ENCODE results near the gene GOLGB1.

GOLGB1 gene

DNA sequence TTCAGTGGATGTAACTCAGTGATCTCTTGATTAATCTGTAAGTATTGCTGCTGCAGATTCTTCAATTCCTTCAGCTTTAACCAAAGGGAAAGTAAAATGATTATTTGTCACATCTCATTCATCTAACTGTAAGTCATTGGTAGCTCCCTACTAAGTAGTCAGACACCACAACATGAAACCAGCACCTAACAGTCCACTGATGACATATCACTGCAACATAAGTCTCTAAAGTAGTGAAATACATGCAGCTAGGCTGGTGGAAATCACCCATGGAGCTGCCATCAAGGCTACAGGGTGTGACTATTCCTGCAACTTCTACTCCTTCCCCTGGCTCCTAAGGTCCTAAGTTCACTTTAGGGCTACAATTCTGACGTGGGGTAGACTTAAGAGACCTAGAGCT is 67.7 kb downstream of the GOLGB1 start:
- no peak for TF ChIP-seq ZFX (IDR thresholded peaks at IDR 0.05; ENCODE audit: borderline replicate concordance)
- TF ChIP-seq, protein P1, sequence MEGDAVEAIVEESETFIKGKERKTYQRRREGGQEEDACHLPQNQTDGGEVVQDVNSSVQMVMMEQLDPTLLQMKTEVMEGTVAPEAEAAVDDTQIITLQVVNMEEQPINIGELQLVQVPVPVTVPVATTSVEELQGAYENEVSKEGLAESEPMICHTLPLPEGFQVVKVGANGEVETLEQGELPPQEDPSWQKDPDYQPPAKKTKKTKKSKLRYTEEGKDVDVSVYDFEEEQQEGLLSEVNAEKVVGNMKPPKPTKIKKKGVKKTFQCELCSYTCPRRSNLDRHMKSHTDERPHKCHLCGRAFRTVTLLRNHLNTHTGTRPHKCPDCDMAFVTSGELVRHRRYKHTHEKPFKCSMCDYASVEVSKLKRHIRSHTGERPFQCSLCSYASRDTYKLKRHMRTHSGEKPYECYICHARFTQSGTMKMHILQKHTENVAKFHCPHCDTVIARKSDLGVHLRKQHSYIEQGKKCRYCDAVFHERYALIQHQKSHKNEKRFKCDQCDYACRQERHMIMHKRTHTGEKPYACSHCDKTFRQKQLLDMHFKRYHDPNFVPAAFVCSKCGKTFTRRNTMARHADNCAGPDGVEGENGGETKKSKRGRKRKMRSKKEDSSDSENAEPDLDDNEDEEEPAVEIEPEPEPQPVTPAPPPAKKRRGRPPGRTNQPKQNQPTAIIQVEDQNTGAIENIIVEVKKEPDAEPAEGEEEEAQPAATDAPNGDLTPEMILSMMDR (IDR thresholded peaks at IDR 0.05), result no peak
- no peak overlapping the region for H3K27ac ChIP-seq

DNA sequence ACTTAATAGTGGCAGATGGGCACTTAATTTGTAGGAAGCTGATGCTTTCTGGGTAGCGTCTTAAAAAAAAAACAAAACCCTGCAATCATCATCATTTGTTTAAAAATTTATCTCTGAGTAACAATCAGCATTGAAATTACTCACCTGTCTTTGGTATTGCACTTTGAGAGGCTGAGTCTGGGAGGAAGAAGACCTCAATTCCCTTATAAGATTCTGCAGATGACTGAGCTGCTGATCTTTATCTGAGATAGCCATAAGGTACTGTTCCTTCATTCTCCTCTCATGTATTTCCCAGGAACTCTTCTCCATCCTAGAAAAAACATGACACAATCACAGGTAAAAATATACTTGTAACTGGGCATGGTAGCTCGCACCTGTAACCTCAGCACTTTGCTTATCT is 72.4 kb downstream of the GOLGB1 start:
- no peak overlapping the region for H3K27ac ChIP-seq
- no peak for TF ChIP-seq ZFX (IDR thresholded peaks at IDR 0.05; ENCODE audit: borderline replicate concordance)
- TF ChIP-seq, protein P1 (IDR thresholded peaks at IDR 0.05), result no peak

DNA sequence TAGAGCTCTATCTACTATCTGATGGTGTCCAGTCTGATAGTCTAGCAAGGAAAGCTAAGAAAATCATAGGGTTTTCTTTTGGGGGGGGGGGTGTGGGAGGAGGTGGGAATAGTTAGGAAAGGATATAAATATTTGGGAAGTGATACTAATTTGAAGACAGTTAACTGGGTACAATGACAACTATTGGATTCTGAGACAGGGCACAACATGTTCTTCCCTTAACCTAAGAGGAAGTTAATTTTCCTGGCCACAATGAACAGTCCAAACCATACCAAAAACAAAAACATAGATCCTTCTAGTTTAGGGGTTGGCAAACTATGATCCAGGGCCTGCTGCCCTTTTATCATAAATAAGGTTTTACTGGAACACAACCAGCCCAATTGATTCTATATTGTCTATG is 78.9 kb downstream of the GOLGB1 start:
- H3K27ac ChIP-seq, result no peak overlapping the region
- no peak for TF ChIP-seq ZFX (IDR thresholded peaks at IDR 0.05; ENCODE audit: borderline replicate concordance)
- TF ChIP-seq, protein P1 (IDR thresholded peaks at IDR 0.05), result no peak

DNA sequence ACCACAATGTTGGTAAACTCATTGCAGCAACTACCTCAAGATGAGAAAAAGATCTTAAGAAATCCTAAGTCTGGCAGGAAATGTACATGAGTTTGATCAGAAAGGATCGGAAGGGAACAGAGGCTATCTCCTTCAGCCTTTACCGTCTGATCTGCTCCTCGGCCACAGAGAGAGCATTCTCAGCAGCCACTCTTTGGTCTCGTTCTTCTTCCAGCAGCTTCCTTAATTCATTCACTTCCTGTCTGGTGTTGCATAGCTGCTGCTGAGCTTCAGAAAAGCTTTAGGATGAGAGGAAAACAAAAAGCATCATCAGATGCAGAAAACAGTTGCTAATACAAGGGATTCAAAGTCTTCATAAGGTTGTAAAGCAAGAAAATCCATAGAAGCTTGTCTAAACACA is 82.2 kb downstream of the GOLGB1 start:
- no peak overlapping the region for H3K27ac ChIP-seq
- TF ChIP-seq, protein P1 (IDR thresholded peaks at IDR 0.05), result no peak
- TF ChIP-seq ZFX (IDR thresholded peaks at IDR 0.05; ENCODE audit: borderline replicate concordance), result no peak

DNA sequence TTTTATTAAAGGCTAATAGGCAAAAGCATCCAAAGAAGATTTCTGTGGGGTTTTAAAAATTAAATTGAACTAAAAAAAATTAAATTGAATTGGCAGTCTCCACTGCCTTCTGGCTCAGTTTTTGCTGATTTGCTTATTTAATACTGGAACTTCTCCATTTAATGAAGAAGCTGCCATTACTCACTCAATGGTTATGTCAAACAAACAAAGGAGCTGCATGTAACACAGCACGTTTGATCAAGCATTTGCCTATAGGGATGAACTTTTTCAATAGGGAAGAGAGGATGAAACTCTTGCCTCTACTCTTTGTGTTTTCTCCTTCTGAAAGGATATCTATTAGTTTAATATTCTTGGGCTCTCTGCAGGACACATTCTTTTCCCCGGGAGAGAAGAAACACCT is 84.1 kb downstream of the GOLGB1 start:
- no peak for TF ChIP-seq ZFX (IDR thresholded peaks at IDR 0.05; ENCODE audit: borderline replicate concordance)
- TF ChIP-seq, protein P1 (IDR thresholded peaks at IDR 0.05), result no peak
- no peak overlapping the region for H3K27ac ChIP-seq

DNA sequence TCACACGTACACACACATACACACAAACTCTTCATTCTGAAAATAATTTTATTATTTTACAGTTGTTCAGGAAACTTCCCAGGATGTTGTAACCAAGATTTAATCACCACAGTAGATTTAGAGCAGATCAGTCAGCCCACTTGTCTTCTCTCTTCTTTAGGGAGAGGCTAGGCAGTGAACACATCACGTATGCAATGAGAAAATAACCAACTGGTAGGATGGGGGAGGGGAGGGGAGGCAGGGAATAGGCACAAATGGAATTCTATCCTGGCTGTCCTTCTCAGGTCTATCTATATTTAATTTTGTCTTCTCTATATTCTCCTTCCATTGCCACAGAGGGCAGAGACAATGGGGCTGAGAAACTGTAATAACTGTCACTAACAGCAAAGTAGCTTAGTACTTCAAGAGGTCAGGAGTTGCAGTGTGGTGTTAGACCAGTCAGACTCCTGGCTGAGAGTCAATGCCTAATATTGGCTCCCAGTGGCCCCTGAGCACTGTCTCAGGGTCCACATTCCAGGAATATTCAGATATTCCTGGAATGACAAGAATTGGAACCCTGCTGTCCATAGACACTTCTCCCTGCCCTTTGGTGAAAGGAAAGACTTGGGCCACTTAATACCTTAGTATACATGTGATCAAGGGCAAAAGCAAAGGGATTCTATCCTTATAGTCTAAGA is 86.2 kb downstream of the GOLGB1 start:
- no peak overlapping the region for H3K27ac ChIP-seq
- TF ChIP-seq ZFX (IDR thresholded peaks at IDR 0.05; ENCODE audit: borderline replicate concordance), result no peak
- TF ChIP-seq, protein P1 (IDR thresholded peaks at IDR 0.05), result no peak

DNA sequence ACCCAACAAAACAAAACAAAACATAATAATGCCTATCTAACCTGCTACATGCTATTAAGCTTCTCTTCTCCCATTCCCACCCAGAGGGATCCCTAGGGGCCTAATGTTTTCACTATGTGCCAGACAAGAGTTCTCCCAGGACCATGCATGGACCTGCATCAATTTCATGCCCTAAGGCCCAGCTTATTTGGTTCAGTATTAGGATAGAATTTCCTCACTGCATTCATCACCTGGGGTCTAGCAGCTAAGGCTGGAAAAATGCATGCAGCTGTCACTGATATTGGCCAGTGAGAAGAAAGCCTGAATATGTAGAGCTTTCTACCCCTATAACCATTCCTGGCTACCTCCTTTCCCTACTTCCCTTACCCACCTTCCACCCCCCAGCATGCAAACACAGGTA is 86.8 kb downstream of the GOLGB1 start:
- TF ChIP-seq ZFX (IDR thresholded peaks at IDR 0.05; ENCODE audit: borderline replicate concordance), result no peak
- TF ChIP-seq, protein P1 (IDR thresholded peaks at IDR 0.05), result no peak
- H3K27ac ChIP-seq, result no peak overlapping the region

Data from 22Rv1 (cell line).